ENCODE measurements around the gene SND1.

Gene SND1

DNA sequence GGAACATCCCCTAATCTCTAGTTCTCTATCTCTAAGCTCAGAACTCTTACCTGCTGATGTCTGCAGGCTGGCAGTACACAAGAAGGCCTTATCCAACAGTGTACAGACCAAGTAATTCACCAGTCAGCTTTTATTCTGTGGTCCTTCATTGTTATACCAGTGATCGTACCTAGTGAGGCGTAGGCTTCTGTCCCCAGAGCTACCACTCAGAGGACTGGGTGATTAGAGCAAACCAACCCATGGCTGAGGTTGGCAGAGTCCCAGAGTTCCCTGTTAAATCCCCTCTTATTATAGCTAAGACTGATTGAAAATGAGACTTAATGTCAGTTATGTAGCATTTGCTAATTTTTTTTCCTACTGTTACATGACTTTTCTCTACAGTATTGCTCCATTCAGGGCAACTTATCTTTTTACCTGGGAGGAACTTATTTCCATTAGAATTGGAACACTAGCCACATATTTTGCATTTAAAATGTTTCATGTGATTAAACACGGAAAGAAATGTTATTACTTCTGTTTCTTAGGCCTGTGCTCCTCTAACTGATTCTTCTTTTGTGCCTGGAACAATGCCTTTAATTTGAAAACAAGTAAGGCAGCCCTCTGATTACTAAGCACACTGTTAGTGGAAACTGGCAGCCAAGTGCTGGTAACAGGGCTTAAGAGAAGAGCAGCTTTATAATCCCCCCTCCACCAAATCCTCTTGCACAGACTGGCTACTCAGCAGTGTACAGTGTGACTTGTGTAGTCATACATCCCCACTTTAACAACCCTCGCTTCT lies 252.1 kb downstream of the SND1 start:
- no peak for DNase-seq (ENCODE audit: low spot score)

DNA sequence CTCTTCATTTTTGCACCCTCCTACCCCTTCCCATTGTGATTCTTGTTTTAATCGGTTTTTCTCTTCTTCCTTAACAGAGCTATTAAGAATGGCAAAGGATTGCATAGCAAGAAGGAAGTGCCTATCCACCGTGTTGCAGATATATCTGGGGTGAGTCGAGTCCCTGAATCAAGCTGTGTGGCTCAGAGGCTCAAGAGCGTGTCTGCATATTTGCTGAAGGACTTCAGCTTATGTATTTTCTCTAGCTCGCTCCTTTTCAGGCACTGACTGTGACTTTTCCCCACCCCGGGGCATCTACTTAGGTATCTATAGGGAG lies 252.6 kb downstream of the SND1 start:
- no peak for DNase-seq (ENCODE audit: low spot score)

DNA sequence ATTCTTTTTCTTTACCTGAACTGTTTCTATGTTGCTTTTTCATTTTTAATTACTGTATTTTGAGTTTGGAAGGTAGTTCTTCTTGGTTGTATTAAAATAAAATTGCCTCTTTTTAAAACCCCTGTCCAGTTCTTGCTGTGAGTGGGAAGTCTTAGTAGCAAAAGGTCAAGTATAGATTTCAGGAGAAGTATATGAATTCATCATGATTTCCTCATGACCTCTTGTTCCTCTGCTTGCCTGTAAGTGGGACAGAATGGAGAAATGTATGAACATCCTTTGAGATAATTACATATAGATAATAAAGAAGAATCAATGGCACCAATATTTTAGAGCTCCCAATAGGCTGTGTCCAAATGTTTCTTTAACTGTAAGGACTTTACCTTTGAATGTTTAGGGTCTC lies 253.0 kb downstream of the SND1 start:
- no peak for DNase-seq (ENCODE audit: low spot score)

DNA sequence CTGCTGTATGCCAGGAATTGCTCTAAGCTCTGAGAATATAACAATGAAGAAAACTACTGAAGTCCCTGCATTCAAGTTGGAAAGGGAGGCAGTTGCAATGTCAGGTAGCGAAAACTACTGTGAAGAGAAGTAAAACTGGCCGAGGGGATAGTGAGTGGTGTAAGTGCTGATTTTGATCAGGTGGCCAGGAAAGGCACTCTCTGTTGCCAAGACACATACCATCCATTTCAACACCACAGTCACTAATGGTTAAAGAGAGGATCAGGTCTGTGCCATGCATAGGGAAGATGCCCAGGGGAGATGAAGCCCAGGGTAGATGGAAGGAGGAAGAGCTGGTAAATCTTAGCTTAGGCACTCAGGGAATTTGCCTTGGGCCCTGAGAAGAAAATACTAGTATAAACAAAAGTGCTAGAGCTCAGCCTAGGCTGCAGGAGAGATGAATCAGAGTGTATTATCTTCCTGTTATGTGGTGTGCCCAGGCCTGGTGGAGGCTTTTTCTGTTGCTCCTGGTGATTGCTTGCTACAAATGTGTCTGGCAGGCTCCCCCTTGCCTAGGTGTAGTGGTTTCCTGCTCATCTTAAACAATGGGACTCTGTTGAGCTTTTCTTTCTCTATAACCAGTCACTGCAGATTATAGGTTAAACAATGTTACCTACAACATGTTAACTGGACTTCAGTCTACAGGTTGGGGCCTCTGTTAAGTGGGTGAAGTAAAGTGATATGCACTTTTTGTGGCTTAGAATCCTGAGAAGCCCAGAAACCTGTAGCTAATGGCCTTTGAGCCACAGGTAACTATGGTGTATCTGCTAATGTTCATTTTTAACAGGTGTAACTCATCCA lies 253.7 kb downstream of the SND1 start:
- DNase-seq (ENCODE audit: low spot score) = no peak

DNA sequence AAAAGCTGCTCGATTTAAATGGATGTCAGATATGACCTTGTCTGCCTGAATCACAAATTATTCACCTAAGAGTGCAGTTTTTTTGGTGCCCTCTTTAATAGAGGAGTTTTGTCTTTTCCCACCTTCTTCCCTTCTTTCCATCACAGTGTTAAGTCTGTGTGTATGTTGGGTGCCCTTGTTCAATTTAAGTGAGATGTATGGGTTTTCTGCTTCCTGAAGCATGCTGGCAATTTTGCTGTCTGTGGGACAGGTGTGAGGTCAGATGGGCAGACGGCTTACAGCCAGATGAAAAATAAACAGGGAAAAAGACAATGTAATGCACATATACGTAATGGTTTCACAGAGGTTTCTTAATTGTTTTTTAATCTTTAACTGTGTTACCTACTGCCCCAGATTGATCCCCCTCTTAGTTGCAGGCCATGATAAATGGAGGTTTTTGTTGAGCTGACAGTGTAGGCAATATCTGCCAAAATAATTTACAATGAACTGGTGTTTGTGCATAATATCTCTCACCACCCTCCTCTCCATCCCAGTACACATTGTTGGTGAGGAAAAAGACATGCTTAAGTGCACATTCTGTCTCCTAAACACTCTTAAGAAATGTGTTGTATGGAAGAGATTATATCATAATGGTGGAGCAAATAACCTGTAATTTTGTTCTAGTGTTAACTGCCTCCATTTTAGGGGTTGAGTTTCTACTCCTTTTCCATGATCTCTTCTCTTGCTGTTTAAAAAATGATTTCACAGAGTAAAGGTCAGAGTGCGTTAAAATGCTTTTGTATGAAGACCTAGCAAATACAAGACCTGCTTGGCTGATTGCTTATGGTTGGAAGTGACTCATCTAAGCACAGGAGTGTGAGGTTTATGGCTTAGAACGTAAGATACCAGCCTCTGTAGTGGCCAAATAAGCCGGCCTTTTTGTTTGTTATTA lies 255.4 kb downstream of the SND1 start:
- no peak for DNase-seq (ENCODE audit: low spot score)

DNA sequence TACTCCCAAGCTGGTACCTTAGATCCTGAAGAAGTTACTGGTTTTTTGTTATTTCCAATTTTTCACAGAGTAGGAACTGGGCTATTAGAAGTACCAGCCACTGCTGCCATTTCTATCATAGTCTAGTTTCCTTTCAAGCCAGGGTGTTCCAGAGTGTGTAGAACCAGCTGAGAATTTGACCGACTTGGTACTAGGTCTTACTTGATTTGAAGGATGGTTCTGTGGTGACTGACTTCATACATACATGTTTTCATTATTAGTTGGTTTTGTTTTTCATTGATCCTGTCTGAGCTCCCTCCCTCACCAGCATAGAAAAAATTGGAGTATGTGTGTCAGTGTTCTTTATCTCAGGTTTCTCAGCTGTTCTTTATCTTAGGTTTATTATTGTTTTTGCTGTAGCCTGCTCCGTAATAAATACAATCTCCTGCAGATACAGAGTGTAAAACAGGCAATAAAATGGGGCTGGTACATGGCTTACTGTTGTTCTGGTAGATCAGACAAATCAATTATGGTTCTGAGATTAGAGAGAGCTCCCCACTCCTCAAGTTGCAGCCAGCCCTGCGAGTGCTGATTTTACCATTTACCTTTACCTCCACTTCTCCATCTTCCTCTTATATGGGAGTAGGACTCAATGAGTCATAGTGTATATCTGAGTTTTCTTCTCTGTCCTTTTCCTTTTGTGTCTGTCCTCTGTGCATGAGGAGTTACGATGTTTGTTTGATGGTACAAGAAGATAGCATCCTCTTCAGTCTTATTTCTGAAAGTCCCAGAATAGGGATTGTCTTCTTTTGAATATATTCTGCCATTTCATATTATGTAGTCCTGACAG lies 256.6 kb downstream of the SND1 start:
- no peak for DNase-seq (ENCODE audit: low spot score)

DNA sequence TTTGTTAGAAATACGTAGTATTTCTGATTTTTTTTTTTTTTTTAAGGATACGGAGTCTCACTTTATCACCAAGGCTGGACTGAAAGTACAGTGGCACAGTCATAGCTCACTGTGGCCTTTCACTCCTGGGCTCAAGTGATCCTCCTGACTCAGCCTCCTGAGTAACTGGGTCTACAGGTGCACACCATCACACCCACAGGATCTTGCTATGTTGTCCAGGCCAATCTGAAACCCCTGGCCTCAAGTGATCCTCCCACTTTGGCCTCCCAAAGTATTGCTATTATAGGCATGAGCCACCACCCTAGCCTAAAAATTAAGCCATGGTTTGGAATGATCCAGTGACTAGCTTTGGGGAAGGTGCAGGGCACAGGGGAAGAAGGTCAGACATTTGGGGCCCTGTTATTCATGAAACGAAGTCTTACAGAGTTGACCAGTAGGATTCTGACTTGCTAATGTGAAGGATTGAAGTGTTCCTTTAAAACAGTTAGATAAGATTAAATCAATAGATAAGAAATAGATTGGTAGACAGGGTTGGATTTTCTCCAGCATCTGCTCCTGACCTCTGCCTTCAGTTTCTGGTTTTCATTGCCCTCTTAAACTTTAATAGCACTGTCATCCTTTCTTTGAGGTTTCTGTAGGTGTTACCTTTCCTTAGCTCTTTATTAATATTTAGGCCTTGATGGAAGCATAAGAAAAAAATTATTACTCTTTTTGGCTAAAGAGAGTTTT lies 257.6 kb downstream of the SND1 start:
- DNase-seq (ENCODE audit: low spot score) = no peak

DNA sequence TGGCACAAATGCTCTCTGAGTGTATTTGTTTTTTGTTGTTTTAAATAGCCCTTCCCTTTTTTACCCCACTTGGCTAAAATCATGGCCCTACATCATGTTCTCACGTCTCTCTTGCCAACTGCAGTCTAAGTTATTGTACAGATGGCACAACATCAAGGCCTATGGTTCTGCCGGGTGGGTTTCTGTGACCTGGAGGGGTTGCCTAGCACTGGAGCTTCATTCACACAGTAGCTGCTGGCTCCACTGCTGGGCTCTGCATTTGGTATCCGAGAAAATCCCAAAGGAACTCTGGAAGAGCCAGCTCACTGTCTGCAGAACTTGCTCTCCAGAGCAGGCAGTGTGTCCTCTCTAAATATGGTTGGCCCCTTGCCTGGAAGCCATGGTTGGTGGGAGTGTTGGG lies 258.7 kb downstream of the SND1 start:
- no peak for DNase-seq (ENCODE audit: low spot score)

DNA sequence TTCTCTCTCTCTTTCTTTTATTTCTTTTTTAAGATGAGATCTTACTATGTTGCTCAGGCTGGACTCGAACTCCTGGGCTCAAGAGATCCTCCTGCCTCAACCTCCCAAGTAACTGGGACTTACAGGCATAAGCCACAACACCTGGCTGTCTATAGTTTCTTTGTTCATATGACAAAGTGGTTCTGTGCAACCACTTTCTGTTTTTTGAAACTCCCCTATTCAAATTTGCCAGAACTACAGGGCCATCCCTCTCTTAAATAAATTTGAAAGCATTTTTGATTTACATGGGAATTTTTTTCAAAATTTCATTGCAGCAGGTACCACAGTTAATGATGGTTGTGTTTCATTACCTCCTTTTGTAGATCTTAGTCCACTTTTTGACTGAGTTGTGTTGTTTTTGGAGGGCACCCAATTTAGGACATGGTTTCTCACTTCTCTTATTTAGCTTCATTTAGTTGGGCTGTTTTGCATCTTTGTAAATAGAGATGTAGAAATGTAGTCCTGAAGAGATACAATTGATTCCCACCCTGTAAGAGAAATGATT lies 260.0 kb downstream of the SND1 start:
- no peak for DNase-seq (ENCODE audit: low spot score)

DNA sequence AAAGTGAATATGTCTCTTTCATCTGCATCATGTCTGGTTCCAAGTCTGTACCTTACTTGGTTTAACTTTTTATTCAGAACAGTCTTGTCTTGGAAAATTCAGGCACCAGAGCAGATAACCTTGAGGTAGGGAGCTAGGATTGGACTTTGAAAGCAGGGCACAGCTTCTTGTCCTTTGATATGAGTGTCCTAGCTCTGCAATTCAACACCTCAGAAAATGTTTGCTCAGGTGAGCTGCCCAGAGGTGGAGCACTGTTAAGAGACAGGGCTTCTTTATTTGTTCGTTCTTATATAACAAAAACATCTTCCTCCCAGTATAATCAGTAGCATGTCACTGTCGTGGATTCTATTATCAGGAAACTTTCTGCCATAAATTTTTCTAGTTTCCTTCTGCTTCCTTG lies 260.9 kb downstream of the SND1 start:
- no peak for DNase-seq (ENCODE audit: low spot score)

DNA sequence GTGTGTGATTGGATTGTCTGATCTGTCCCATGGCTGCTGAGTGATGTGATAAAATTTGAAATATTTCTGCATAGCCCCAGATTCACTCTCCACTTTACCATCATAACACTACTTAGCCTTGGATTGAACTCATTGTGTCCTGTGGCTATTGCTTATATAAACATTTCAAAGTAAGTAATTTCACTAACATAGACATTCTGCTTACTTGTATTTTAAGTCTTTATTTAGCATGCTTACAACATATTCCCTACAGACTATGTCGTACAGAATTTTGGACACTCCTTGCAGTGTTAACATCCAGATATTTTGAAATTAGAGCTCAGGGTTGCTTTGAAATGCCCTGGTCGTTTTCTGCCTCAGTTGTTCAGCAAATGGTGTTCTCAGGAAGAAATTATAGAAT lies 261.7 kb downstream of the SND1 start:
- DNase-seq (ENCODE audit: low spot score) = no peak

DNA sequence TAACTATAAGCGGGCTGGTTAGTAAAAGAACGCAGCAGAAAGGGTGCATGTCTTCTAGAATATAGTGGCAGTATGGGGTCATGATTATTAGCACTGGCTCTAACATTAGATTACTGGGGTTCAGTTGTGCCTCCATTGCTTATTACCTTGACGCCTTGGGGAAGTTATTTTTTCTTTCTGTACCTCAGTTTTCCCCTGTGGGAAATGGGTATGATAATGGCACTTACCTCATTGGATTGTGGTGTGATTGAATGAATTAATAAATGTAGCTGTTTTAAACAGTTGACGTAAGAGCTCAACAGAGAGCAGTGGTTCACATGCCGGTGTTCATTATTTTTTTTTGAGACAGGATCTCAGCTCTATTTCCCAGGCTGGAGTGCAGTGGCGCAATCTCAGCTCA lies 262.7 kb downstream of the SND1 start:
- DNase-seq (ENCODE audit: low spot score) = no peak

DNA sequence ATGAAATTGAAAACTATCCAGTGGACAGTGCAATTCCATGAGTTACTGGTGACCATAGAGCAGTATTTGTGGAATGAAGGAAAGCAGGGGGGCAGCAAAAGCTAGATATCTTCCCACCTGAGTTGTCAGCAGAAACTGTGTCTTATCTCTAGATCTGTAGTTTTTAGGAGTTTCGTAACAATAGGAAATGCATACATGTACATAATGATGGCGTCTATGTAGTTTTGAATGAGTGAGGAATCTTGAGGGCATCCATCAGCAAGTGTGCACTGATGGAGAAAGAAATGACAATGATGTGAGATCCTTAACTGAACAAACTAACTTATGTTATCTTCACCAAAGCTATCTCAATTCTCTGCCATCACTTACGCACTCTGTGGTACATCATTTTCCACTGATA lies 264.7 kb downstream of the SND1 start:
- no peak for DNase-seq (ENCODE audit: low spot score)

DNA sequence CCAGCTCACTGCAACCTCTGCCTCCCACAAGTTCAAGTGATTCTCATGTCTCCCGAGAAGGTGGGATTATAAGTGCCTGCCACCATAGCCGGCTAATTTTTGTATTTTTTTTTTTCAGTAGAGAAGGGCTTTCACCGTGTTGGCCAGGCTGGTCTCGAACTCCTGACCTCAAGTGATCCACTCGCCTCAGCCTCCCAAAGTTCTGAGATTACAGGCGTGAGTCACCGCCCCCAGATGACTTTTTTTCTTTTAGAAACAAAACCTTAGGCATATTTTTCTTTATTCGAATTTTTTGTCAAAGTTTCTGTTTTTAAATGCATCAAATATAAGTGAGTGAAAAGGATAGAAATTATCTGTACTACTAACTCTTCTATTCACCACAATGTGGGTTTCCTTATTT lies 266.1 kb downstream of the SND1 start:
- no peak for DNase-seq (ENCODE audit: low spot score)

DNA sequence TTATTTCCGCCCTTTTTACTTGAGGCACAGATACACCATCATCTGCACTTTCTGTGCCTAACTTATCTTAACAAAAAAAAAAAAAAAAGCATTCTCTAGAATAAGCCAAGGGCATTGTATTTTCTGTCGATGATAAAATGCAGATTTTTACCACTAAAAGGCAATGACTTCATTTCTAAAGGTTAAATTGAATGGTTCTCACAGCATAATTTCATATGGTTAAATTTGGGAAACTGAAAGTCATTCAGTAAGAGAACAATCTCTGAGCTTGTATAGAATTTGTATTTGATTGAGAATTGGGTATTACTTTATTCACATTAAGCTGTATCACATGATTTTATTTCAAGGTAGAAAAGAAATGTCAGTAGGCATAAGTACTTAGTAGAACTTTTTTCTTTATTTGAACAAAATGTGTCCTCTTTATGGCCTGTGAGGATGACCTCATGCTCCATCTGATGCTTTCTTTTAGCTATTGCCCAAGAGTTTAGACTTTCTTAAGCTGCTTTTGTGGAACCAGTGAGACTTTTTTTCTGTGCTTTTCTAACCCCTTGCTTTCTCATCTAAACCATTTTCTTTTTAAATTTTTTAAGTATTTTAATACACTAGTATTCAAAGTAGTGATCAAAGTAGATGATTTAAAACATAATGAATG lies 268.9 kb downstream of the SND1 start:
- no peak for DNase-seq (ENCODE audit: low spot score)

DNA sequence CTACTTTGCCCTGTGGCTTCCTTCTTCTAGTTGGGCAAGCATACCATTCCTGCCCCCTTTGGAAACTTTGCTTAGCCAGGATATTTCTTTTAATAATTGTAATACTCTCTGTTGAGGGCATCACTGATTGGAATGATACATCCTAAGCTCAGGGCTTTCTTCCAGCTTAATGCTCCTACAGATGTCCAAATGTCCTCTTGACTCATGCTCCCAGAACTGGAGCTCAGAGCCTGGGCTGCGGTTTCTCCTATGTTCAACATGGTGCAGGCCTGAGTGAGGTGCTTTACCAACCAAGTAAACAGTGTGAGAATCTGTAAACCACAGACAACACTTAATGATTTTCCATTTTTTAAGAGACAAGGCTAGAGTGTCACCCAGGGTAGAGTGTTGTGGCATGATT lies 270.7 kb downstream of the SND1 start:
- no peak for DNase-seq (ENCODE audit: low spot score)

DNA sequence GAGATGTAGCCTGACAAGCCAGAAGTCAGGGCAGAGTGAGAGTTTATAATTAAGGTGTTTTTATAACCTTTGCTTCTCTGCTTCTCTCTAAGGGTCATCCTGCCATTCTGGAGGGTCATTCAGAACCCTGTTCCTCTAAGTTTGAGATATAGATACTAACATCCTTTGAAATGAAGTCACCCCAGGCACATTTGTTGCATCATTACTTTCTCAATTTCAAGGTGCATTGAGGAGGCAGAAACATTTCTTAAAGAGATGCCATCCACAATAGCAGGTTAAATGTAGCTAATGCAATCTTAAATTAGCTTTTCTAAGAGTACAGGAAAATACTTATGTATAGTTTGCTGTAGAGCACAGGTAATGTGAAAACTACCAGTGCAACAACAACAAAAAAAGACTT lies 272.9 kb downstream of the SND1 start:
- no peak for DNase-seq (ENCODE audit: low spot score)

DNA sequence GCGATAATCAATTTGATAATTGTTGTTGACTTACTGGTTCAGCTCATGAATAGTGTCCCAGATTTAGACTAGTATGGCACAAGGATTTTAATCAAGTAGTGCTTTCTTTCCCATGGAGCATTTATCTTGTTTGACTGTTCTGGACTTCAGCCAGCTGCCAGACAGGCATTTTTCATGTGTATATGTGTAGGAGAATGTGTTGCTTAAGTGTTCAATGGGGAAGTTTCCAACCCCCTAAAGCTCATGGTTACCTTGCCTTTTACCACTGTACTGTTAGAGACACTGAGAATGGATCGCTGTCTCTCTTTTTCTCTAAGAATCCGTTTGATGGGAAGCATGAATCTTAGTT lies 275.3 kb downstream of the SND1 start:
- DNase-seq (ENCODE audit: low spot score) = no peak

DNA sequence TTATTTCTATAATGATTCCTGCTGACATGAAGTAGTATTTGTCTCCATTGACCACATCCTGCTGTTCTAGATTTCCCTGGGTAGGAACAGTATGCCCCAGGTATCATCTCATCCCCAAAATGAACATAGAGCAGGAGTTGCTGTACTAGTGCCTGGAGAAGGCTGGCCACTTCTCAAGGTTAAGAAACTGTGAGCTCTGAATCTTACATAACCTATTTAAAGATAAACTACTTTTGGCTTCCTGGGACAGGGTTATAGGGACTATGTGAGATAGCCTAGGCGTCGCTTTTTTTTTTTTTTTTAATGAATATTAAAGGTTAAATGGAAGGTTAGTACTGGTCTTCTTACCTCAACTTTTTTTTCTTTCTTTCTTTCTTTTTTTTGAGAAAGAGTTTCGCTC lies 276.2 kb downstream of the SND1 start:
- DNase-seq (ENCODE audit: low spot score) = no peak

DNA sequence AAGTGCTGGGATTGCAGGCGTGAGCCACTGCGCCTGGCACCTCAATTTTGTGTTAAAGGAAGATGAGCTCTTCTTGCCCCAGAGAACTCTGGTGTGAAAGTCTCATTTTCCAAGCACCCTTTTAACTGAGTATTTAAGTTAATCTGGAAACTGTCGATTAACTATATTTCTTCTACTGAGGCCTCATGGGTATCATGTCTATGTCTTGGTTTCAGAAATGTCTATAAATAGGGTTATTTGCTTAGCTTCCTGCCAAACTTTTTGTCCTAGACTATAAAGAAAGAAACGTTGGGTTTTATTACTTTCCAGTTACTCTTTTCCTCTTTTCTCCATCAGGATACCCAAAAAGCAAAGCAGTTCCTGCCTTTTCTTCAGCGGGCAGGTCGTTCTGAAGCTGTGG lies 276.9 kb downstream of the SND1 start:
- DNase-seq (ENCODE audit: low spot score) = no peak

Measured in SK-N-DZ (cell line).